ENCODE measurements around the gene BICC1.
"Not testable (repeated sequence)": the region's sequence is repeated elsewhere in the genome, so short reads cannot be mapped to it uniquely, and the experiment has no call there.

The BICC1 gene

GRCh38 chr10:58836991-58837575 is 324.4 kb downstream of the BICC1 start:
- FAIRE-seq = no peak

GRCh38 chr10:58837826-58838225 is 325.2 kb downstream of the BICC1 start:
- FAIRE-seq = no peak

- FAIRE-seq = no peak
Measured at GRCh38 chr10:58838561-58839208, 326.0 kb downstream of the BICC1 start.

GRCh38 chr10:58839771-58840170 is 327.1 kb downstream of the BICC1 start:
- no peak for FAIRE-seq

GRCh38 chr10:58840840-58841435 is 328.3 kb downstream of the BICC1 start:
- FAIRE-seq = no peak

- no peak for FAIRE-seq
Measured at GRCh38 chr10:58842860-58843376, 330.2 kb downstream of the BICC1 start.

- no peak for FAIRE-seq
Measured at GRCh38 chr10:58843760-58844159, 331.1 kb downstream of the BICC1 start.

- no peak for FAIRE-seq
Measured at GRCh38 chr10:58844680-58845079, 332.0 kb downstream of the BICC1 start.

- no peak for FAIRE-seq
Measured at GRCh38 chr10:58846856-58847255, 334.2 kb downstream of the BICC1 start.

GRCh38 chr10:58851606-58852005 is 338.9 kb downstream of the BICC1 start:
- FAIRE-seq = no peak

- FAIRE-seq = no peak
Measured at GRCh38 chr10:58853668-58854067, 341.0 kb downstream of the BICC1 start.

GRCh38 chr10:58854811-58855210 is 342.1 kb downstream of the BICC1 start:
- no peak for FAIRE-seq

- no peak for FAIRE-seq
Measured at GRCh38 chr10:58856508-58857240, 344.0 kb downstream of the BICC1 start.

- FAIRE-seq = no peak
Measured at GRCh38 chr10:58857251-58857805, 344.7 kb downstream of the BICC1 start.

GRCh38 chr10:58858123-58858522 is 345.5 kb downstream of the BICC1 start:
- FAIRE-seq = not testable (repeated sequence)

GRCh38 chr10:58859526-58859925 is 346.9 kb downstream of the BICC1 start:
- no peak for FAIRE-seq

- no peak for FAIRE-seq
Measured at GRCh38 chr10:58867683-58868082, 355.0 kb downstream of the BICC1 start.

- no peak for FAIRE-seq
Measured at GRCh38 chr10:58868736-58869435, 356.2 kb downstream of the BICC1 start.

- no peak for FAIRE-seq
Measured at GRCh38 chr10:58870070-58870469, 357.4 kb downstream of the BICC1 start.

- no peak for FAIRE-seq
Measured at GRCh38 chr10:58873161-58873560, 360.5 kb downstream of the BICC1 start.

All from G401.6 (cell line).